ENCODE measurements around the gene HJV. TPM values are rescaled to one million over a fixed set of nuclear protein-coding genes. Genes with fewer than 3 reads are reported as not detected.

Gene HJV
- total and polyA plus RNA-seq, 2 of the 8 experiments (the other 6 are each of a cell fraction or from before 2014, with no cell fraction given) = 0.32 to 0.70 TPM

DNA sequence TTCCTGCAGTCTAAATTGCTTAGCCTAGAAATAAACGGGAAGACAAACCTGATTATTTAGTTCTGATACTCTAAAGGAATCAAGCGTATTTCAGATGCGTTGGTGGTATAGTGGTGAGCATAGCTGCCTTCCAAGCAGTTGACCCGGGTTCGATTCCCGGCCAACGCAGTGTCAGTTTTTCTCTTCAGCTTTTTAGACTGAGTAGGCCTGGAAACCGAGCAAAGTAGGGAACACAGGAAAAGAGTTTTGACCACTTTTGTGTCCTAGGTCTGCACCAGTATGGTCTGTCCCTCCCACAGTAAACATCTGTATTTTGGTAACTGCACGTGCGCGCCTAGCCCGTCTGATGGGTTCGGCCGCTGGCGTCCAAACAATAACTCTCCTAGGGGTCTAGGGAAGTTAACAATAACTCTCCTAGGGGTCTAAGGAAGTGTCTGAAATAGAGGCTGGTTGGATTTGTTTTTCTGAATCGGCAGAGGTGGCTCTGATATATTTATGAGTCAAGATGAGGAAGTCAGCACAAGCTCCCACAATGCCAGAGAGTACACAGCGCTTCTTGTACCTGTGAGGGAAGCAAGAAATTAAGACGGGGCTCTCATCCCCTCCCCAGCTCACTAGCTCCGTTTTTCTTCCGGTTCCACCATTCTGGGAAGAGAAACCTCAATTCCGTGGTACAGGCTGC, 15.6 kb upstream of the HJV start (continued):
- TF ChIP-seq GABPA (IDR thresholded peaks at IDR 0.05; ENCODE audit: borderline replicate concordance, insufficient read depth, low read length) (no peak), SP4 (IDR thresholded peaks at IDR 0.05; ENCODE audit: low read length) (0 out of 2 replicates have a peak, but pooled peaks have one; percentile 7), NRF1 (IDR thresholded peaks at IDR 0.05; ENCODE audit: low read depth, low read length) (peak; percentile 35; the same call in 1 of the 2 replicates), SIN3A (conservative IDR thresholded peaks at IDR 0.05 in 1 of 2, IDR thresholded peaks at IDR 0.05 in 1 of 2; ENCODE audit: low read depth in 1 of 2, low read length in 2 of 2) (peak in 1 of 2 experiments; percentile 60; a peak in 1 of 4 replicates)
- TF ChIP-seq, protein P1, sequence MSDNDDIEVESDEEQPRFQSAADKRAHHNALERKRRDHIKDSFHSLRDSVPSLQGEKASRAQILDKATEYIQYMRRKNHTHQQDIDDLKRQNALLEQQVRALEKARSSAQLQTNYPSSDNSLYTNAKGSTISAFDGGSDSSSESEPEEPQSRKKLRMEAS (IDR thresholded peaks at IDR 0.05) = peak; percentile 67
